ENCODE measurements around the gene PCDH9.
"Not testable (repeated sequence)": the region's sequence is repeated elsewhere in the genome, so short reads cannot be mapped to it uniquely, and the experiment has no call there.

The PCDH9 gene

GRCh38 chr13:66887088-66887487, 343.0 kb downstream of the PCDH9 start:
- no peak overlapping the region for H3K9ac ChIP-seq
- no peaks in the 10 kb centered on the region for H3K36me3 ChIP-seq (ENCODE audit: insufficient read depth)
- H3K4me1 ChIP-seq (ENCODE audit: low read depth, poor library complexity, severe bottlenecking) = peaks cover 15% of the 10 kb centered on the region
- TF ChIP-seq CTCF (conservative IDR thresholded peaks at IDR 0.05; ENCODE audit: low read depth, low read length) = no peak
- H2AFZ ChIP-seq (ENCODE audit: low read depth) = no peak overlapping the region
- no peak overlapping the region for H3K27ac ChIP-seq
- no peaks in the 10 kb centered on the region for H4K20me1 ChIP-seq (ENCODE audit: insufficient read depth)
- no peaks in the 10 kb centered on the region for H3K79me2 ChIP-seq (ENCODE audit: insufficient read depth, low read depth)
- H3K4me2 ChIP-seq = no peak overlapping the region
- no peaks in the 10 kb centered on the region for H3K27me3 ChIP-seq (ENCODE audit: insufficient read depth, low read depth)
- H3K4me3 ChIP-seq (IDR thresholded peaks at IDR 0.05; ENCODE audit: insufficient read depth, low read depth, low read length) = no peak overlapping the region

DNA sequence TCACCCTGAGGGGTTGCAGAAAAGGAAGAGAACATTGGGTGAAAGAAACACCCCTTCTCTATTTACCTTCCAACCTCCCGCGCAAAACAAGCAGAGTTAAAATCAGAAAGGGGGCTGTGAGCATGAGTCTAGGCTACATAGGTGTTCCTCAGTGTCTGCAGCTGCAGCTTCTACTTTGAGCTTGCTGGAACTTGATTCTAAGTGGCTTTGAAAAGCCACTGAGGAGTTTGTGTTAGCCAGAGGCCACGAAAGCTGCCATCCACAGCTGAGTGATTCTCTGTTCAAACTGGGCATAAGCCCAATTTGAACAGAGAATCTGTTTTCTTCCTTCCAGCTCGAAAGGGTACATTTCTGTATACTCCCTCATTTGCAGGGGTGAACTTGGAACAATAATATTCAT, 343.9 kb downstream of the PCDH9 start:
- Histone ChIP-seq H3K4me1 (ENCODE audit: low read depth, poor library complexity, severe bottlenecking) (peaks cover 23% of the 10 kb centered on the region), H4K20me1 (ENCODE audit: insufficient read depth) (no peaks in the 10 kb centered on the region), H3K27me3 (ENCODE audit: insufficient read depth, low read depth) (no peaks in the 10 kb centered on the region), H3K79me2 (ENCODE audit: insufficient read depth, low read depth) (no peaks in the 10 kb centered on the region), H3K27ac (no peak overlapping the region), H2AFZ (ENCODE audit: low read depth) (no peak overlapping the region), H3K36me3 (ENCODE audit: insufficient read depth) (no peaks in the 10 kb centered on the region), H3K4me3 (IDR thresholded peaks at IDR 0.05; ENCODE audit: insufficient read depth, low read depth, low read length) (no peak overlapping the region), H3K9ac (no peak overlapping the region), H3K4me2 (no peak overlapping the region)
- no peak for TF ChIP-seq CTCF (conservative IDR thresholded peaks at IDR 0.05; ENCODE audit: low read depth, low read length)

- H3K4me3 ChIP-seq (IDR thresholded peaks at IDR 0.05; ENCODE audit: insufficient read depth, low read depth, low read length); H3K36me3 ChIP-seq (ENCODE audit: insufficient read depth); H3K27ac ChIP-seq; H3K27me3 ChIP-seq (ENCODE audit: insufficient read depth, low read depth); H3K79me2 ChIP-seq (ENCODE audit: insufficient read depth, low read depth); H3K9ac ChIP-seq; H4K20me1 ChIP-seq (ENCODE audit: insufficient read depth); H3K4me2 ChIP-seq; H2AFZ ChIP-seq (ENCODE audit: low read depth): not testable (repeated sequence)
- peaks cover 38% of the 10 kb centered on the region for H3K4me1 ChIP-seq (ENCODE audit: low read depth, poor library complexity, severe bottlenecking)
Measured at GRCh38 chr13:66881170-66881569, 349.0 kb downstream of the PCDH9 start.

DNA sequence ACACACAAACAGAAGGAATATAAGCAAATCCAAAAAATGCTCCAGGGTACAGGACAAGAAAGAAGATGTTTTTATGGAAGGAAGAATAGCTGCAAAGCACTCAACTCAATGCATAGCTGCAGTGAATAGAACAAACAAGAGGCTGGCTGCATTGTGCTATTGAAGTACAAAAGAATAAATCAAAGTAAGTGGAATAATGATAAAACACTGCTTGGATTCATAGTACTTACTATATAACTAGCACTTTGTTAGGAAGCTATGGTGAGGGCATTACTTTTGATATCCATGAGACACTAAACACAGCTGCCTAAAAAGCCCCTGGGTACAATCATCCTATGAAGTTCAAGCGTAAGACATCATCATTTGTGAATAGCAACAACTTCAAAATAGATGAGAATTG, 350.1 kb downstream of the PCDH9 start:
- Histone ChIP-seq H3K4me1 (ENCODE audit: low read depth, poor library complexity, severe bottlenecking) (peaks cover 38% of the 10 kb centered on the region), H3K27me3 (ENCODE audit: insufficient read depth, low read depth) (no peaks in the 10 kb centered on the region), H3K9ac (no peak overlapping the region), H3K79me2 (ENCODE audit: insufficient read depth, low read depth) (no peaks in the 10 kb centered on the region), H4K20me1 (ENCODE audit: insufficient read depth) (no peaks in the 10 kb centered on the region), H3K36me3 (ENCODE audit: insufficient read depth) (no peaks in the 10 kb centered on the region), H3K27ac (no peak overlapping the region), H3K4me3 (IDR thresholded peaks at IDR 0.05; ENCODE audit: insufficient read depth, low read depth, low read length) (no peak overlapping the region), H2AFZ (ENCODE audit: low read depth) (no peak overlapping the region), H3K4me2 (no peak overlapping the region)
- TF ChIP-seq CTCF (conservative IDR thresholded peaks at IDR 0.05; ENCODE audit: low read depth, low read length) = no peak

DNA sequence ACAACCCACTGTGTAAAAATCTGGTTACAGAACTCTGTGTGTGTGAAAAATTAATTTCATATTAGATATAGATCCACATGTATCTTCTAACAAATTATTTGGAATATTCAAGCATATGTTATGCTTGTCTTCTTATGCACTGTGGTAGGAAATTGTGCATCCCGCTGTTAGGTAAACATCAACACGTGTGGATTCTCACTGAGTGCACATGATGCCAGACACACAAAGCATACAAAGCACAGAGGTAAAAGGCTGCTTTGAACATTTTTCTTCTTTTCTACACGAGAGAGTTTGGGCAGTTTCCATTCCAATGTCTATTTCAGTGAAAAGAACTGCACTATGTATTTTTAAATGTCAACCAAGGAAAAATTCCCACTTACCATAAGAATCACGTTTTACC, 354.9 kb downstream of the PCDH9 start:
- Histone ChIP-seq H3K4me2 (no peak overlapping the region), H3K36me3 (ENCODE audit: insufficient read depth) (no peaks in the 10 kb centered on the region), H3K4me3 (IDR thresholded peaks at IDR 0.05; ENCODE audit: insufficient read depth, low read depth, low read length) (no peak overlapping the region), H3K79me2 (ENCODE audit: insufficient read depth, low read depth) (no peaks in the 10 kb centered on the region), H3K9ac (no peak overlapping the region), H3K4me1 (ENCODE audit: low read depth, poor library complexity, severe bottlenecking) (peaks cover 6% of the 10 kb centered on the region), H2AFZ (ENCODE audit: low read depth) (no peak overlapping the region), H3K27ac (no peak overlapping the region), H3K27me3 (ENCODE audit: insufficient read depth, low read depth) (no peaks in the 10 kb centered on the region), H4K20me1 (ENCODE audit: insufficient read depth) (no peaks in the 10 kb centered on the region)
- TF ChIP-seq CTCF (conservative IDR thresholded peaks at IDR 0.05; ENCODE audit: low read depth, low read length) = no peak

Measured in KMS-11 (cell line).